GM21360 (cell line): Measurements from ENCODE around the gene PPARA.
A peak's percentile ranks its signal among the peaks of the same experiment; 100 is the strongest.

Source experiments
- ATAC-seq: cut with Tn5 transposase; IDR thresholded peaks from one replicate; pipeline ENCODE4 v1.9.1; 2021; ENCODE audit warnings: mild to moderate bottlenecking, moderate library complexity; ENCODE audit not compliant: unreplicated experiment

Gene PPARA

GRCh38 chr22:46267431-46268279 is 117.3 kb downstream of the PPARA start, which contains the start of gene TTC38:
TSS of gene TTC38 (plus strand) at chr22:46268008. CDS start at chr22:46268040, 32 bp downstream.
- ATAC-seq, result no peak

GRCh38 chr22:46269564-46269963 is 119.2 kb downstream of the PPARA start:
- no peak for ATAC-seq

- ATAC-seq, result no peak
Observed at GRCh38 chr22:46272196-46272595, 121.9 kb downstream of the PPARA start.

- no peak for ATAC-seq
Observed at GRCh38 chr22:46272762-46273431, 122.6 kb downstream of the PPARA start.

- no peak for ATAC-seq
Observed at GRCh38 chr22:46273432-46274148, 123.3 kb downstream of the PPARA start.

- ATAC-seq, result no peak
Observed at GRCh38 chr22:46274381-46274780, 124.1 kb downstream of the PPARA start.

- no peak for ATAC-seq
Observed at GRCh38 chr22:46275455-46276122, 125.3 kb downstream of the PPARA start.

GRCh38 chr22:46276563-46276962 is 126.2 kb downstream of the PPARA start:
- no peak for ATAC-seq

GRCh38 chr22:46278656-46279645 is 128.6 kb downstream of the PPARA start:
- ATAC-seq, result no peak

GRCh38 chr22:46280063-46280817 is 129.9 kb downstream of the PPARA start:
- no peak for ATAC-seq

GRCh38 chr22:46280999-46281623 is 130.8 kb downstream of the PPARA start:
- ATAC-seq, result no peak

GRCh38 chr22:46281866-46282678 is 131.7 kb downstream of the PPARA start:
- no peak for ATAC-seq

GRCh38 chr22:46286006-46286405 is 135.7 kb downstream of the PPARA start:
- no peak for ATAC-seq

- ATAC-seq, result no peak
Observed at GRCh38 chr22:46286941-46287872, 136.9 kb downstream of the PPARA start.

GRCh38 chr22:46287873-46288751 is 137.8 kb downstream of the PPARA start:
- peak; percentile 58 for ATAC-seq

GRCh38 chr22:46288846-46289243 is 138.5 kb downstream of the PPARA start:
- ATAC-seq, result no peak
